HepG2 (cell line): ENCODE results near the gene METTL16. TPM values are rescaled to one million over a fixed set of nuclear protein-coding genes. Genes with fewer than 3 reads are reported as not detected.
A peak's percentile ranks its signal among the peaks of the same experiment; 100 is the strongest.

Experiments
- BATF2 ChIP-seq: sonication (generic); formaldehyde crosslinking; IDR thresholded peaks from 2 replicates; pipeline ENCODE4 v1.8.0; 2022; ENCODE audit warnings: mild to moderate bottlenecking, missing genetic modification reagents, moderate library complexity
- ESRRA ChIP-seq: sonication (generic); formaldehyde crosslinking; IDR thresholded peaks from 2 replicates; pipeline ENCODE4 v1.5.1; 2020; ENCODE audit warnings: mild to moderate bottlenecking, low read depth, missing genetic modification reagents
- GPBP1L1 ChIP-seq: sonication (generic); formaldehyde crosslinking; IDR thresholded peaks from 2 replicates; pipeline ENCODE4 v1.5.0; 2020; ENCODE audit warnings: mild to moderate bottlenecking, missing genetic modification reagents
- HNF1A ChIP-seq, 2 experiments: sonication (generic) in 1 of 2; formaldehyde crosslinking in 1 of 2; IDR thresholded peaks; 2 replicates each; pipeline versions ENCODE4 v1.4.0 to v1.6.1; 2016 to 2020; ENCODE audit warnings: borderline replicate concordance in 1 of 2, low read depth in 1 of 2, mild to moderate bottlenecking in 1 of 2, missing genetic modification reagents in 1 of 2
- HOMEZ ChIP-seq: IDR thresholded peaks from 2 replicates; pipeline ENCODE4 v1.6.1; 2016; ENCODE audit warnings: low read depth
- KMT2B ChIP-seq: IDR thresholded peaks from 2 replicates; pipeline ENCODE4 v1.6.1; 2016; ENCODE audit warnings: missing genetic modification reagents, missing compliant biosample characterization
- NCOA1 ChIP-seq: sonication (generic); formaldehyde crosslinking; IDR thresholded peaks from 2 replicates; pipeline ENCODE4 v1.9.0; 2021; ENCODE audit warnings: missing genetic modification reagents
- NR2F2 ChIP-seq: IDR thresholded peaks from 2 replicates; pipeline ENCODE4 v1.6.1; 2012; ENCODE audit warnings: low read depth, inconsistent platforms, borderline replicate concordance
- RBFOX2 ChIP-seq: fragments of 200-400 bp; formaldehyde crosslinking; IDR thresholded peaks from 2 replicates; pipeline ENCODE4 v1.6.1; 2017; ENCODE audit warnings: low read depth, mild to moderate bottlenecking, low read length
- SMARCC2 ChIP-seq: fragments of 450-650 bp; IDR thresholded peaks from 2 replicates; pipeline ENCODE4 v1.6.1; 2017; ENCODE audit warnings: antibody characterized with exemption, mild to moderate bottlenecking
- SOX13 ChIP-seq, 3 experiments: fragments of 450-650 bp in 1 of 3; sonication (generic) in 1 of 3; formaldehyde crosslinking in 1 of 3; IDR thresholded peaks in 2 of 3; conservative IDR thresholded peaks in 1 of 3; 2 replicates each; pipeline versions ENCODE4 v1.5.0 to v1.6.1; 2016 to 2020; ENCODE audit warnings: antibody characterized with exemption in 1 of 3, mild to moderate bottlenecking in 1 of 3, missing compliant biosample characterization in 1 of 3, missing genetic modification reagents in 1 of 3, moderate library complexity in 1 of 3
- UBTF ChIP-seq: sonication (generic); formaldehyde crosslinking; IDR thresholded peaks from 2 replicates; pipeline ENCODE4 v1.4.0; 2020; ENCODE audit warnings: mild to moderate bottlenecking, missing genetic modification reagents
- ZFP90 ChIP-seq: sonication (generic); formaldehyde crosslinking; IDR thresholded peaks from 2 replicates; pipeline ENCODE4 v1.8.0; 2022; ENCODE audit warnings: missing genetic modification reagents, mild to moderate bottlenecking, inconsistent platforms, borderline replicate concordance
- ZMYM4 ChIP-seq: sonication (generic); formaldehyde crosslinking; IDR thresholded peaks from 2 replicates; pipeline ENCODE4 v1.8.1; 2023; ENCODE audit warnings: mild to moderate bottlenecking, missing genetic modification reagents
- ZNF598 ChIP-seq: sonication (generic); formaldehyde crosslinking; IDR thresholded peaks from 2 replicates; pipeline ENCODE4 v1.5.1; 2020; ENCODE audit warnings: mild to moderate bottlenecking, missing genetic modification reagents, borderline replicate concordance
- ZNF672 ChIP-seq: sonication (generic); formaldehyde crosslinking; IDR thresholded peaks from 2 replicates; pipeline ENCODE4 v1.8.1; 2022; ENCODE audit warnings: missing genetic modification reagents
- polyA plus RNA-seq, 8 experiments: library from polyadenylated mRNA; depleted of rRNA in 3 of 8; stranded (reverse) in 7 of 8; unstranded in 1 of 8; fragments of >200 nt; fragmentation: Illumina TruSeq in 4 of 8; extraction: Trizol in 4 of 8; gene quantifications; 2 replicates each; pipeline versions ENCODE4 v1.2.1 to v1.2.3, GENCODE V29; 2011 to 2016; ENCODE audit warnings: low read depth in 4 of 8, missing spikeins in 1 of 8, mixed read lengths in 1 of 8; ENCODE audit not compliant: insufficient read depth in 1 of 8
- total RNA-seq, 5 experiments: library from RNA; depleted of rRNA; stranded (reverse); fragments of >200 nt; fragmentation: Illumina TruSeq; extraction: Trizol; gene quantifications; 2 replicates each; pipeline ENCODE4 v1.2.3, GENCODE V29; 2016; ENCODE audit warnings: low read depth in 1 of 5

The METTL16 gene
- total and polyA plus RNA-seq, 2 of the 13 experiments (the other 11 are each of a cell fraction or from before 2014, with no cell fraction given): 11.6 to 18.5 TPM

GRCh38 chr17:2399572-2400473 is 111.9 kb downstream of the METTL16 start (continued):
- TF ChIP-seq BATF2 (CRISPR knock-in tag) (no peak), ESRRA (CRISPR knock-in tag) (peak; percentile 30), ZMYM4 (CRISPR knock-in tag) (peak; percentile 65; the same call in 1 of the 2 replicates), SMARCC2 (no peak), SOX13 (IDR thresholded peaks at IDR 0.05) (no peak), SOX13 (CRISPR knock-in tag; conservative IDR thresholded peaks at IDR 0.05 in 1 of 2, IDR thresholded peaks at IDR 0.05 in 1 of 2) (peak in 1 of 2 experiments; percentile 52; a peak in 1 of 4 replicates), HNF1A (IDR thresholded peaks at IDR 0.05; ENCODE audit: low read depth) (no peak; the same call in 1 of the 2 replicates), HNF1A (CRISPR knock-in tag; IDR thresholded peaks at IDR 0.05; ENCODE audit: borderline replicate concordance) (peak; percentile 70; the same call in 1 of the 2 replicates), GPBP1L1 (CRISPR knock-in tag) (no peak), NCOA1 (CRISPR knock-in tag) (no peak), HOMEZ (no peak), UBTF (CRISPR knock-in tag) (peak; percentile 39; the same call in 1 of the 2 replicates), ZFP90 (no peak), KMT2B (0 out of 2 replicates have a peak, but pooled peaks have one; percentile 42), ZNF598 (0 out of 2 replicates have a peak, but pooled peaks have one; percentile 23), RBFOX2 (peak; percentile 81), ZNF672 (CRISPR knock-in tag) (no peak), NR2F2 (peak; percentile 76; the same call in 1 of the 2 replicates)
